ENCODE results near the gene MXD1.
A peak's percentile ranks its signal among the peaks of the same experiment; 100 is the strongest.
"Not testable (repeated sequence)": the region's sequence is repeated elsewhere in the genome, so short reads cannot be mapped to it uniquely, and the experiment has no call there.

The MXD1 gene, protein sequence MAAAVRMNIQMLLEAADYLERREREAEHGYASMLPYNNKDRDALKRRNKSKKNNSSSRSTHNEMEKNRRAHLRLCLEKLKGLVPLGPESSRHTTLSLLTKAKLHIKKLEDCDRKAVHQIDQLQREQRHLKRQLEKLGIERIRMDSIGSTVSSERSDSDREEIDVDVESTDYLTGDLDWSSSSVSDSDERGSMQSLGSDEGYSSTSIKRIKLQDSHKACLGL

DNA sequence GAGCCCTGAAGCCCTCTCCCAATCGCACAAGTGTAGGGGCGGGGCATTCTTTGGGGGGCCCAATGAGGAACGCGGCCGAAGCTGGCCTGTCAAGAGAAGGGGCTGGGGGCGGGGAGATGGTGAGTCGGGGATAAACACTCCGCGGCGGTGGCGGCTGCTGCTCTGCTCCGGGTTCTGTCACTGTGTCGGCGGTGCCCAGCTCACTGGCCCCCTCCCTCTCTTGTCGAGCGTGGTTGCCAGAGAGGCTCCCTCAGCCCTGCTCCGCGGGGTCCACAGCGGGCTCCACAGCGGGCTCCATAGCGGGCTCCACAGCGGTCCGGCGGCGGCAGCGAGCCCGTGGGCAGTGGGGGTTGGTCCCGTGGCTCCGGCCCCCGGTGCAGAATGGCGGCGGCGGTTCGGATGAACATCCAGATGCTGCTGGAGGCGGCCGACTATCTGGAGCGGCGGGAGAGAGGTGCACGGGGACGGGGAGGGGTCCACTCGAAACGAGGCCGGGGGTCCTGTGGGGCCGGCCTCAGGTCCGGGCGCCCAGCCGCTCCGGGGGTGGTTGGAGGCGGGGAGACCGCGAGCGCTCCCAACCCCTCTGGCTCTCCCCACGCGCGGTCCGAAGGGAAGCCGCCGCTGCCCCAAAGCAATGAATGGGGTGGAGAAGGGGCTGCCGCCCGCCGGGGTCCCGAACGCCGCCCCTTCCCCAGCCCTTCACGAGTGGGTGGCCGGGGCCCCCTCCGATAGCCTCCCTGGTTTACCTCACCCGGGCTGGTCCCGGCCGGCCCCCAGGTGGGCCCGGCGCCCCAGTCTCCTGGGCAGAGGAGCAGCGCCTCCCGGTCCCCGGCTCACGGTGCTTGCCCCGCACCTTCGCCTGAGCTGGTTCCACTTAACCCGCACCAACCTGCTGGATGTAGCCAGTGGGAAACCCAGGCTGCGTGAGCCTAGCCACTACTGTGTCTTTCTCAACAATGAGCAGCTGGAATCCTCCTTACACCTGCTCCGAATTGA is at the start of gene MXD1:
Gene MXD1, plus strand, starts transcription at position 160 of the 996 bp plus-strand sequence. Its CDS starts 222 bp downstream, at position 382.
- no peak for DNase-seq

DNA sequence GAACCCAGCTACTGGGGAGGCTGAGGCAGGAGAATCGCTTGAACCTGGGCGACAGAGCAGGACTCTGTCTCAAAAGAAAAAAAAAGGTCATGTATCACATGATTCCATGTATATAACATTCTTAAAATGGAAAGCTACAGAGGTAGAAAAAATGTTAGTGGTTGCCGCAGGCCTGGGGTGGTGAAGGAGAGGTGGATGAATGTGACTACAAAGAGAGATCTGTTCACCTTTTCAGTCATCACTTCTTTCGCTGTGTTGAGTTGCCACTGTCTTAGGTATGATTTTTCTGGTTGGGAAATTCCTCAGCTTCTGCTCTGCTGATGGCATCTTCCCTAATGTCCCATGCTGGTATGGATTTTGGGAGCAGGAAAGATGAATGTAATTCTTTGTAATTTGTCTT is 26.5 kb upstream of the MXD1 start:
- no peak for DNase-seq

DNA sequence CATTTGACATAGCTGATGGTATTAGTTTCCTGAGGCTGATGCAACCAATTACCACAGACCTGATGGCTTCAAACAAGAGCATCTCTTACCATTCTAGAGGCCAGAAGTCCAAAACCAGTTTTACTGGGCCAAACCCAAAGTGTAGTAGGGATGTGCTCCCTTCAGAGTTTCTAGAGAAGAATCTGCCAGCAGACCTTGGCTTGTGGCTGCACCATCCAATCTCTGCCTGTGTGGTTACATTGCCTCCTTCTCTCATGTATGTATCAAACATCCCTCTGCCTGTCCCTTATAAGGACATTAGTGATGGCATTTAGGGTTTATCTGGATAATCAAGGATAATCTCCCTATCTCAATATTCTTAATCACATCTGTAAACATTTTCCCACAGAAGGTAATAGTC is 25.6 kb upstream of the MXD1 start:
- no peak for DNase-seq

DNA sequence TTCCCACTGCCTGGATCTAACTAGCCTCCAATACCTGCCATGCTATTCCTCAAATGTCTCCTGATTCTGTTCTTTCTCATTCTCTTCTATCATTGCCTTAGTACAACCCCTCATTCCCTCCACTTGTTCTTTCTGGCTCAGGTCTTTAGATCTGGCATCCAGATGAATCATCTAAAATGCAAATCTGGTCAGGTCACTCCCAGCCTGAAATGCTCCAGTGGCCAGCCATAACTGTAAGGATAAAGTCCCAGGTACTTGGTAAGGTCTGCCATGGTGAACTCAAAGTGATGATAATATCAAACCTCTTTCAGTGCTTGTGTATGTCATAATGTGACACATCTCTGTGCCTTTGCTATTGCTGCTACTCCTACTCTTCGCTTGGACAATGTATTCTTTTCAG is 24.0 kb upstream of the MXD1 start:
- no peak for DNase-seq

DNA sequence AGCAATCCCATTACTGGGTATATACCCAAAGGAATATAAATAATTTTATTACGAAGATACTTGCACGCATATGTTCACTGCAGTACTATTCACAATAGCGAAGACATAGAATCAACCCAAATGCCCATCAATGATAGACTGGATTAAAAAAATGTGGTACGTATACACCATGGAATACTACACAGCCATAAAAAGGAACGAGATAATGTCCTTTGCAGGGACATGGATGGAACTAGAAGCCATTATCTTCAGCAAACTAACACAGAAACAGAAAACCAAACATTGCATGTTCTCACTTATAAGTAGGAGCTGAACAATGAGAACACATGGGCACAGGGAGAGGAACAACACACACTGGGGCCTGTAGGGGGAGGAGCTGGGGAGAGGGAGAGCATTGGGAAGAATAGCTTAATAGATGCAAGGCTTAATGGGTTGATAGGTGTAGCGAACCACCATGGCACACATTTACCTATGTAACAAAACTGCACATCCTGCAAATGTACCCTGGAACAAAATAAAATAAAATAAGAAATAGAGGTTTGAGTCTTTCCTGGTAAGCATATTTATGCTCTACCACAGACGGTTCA is 22.0 kb upstream of the MXD1 start:
- not testable (repeated sequence) for DNase-seq

DNA sequence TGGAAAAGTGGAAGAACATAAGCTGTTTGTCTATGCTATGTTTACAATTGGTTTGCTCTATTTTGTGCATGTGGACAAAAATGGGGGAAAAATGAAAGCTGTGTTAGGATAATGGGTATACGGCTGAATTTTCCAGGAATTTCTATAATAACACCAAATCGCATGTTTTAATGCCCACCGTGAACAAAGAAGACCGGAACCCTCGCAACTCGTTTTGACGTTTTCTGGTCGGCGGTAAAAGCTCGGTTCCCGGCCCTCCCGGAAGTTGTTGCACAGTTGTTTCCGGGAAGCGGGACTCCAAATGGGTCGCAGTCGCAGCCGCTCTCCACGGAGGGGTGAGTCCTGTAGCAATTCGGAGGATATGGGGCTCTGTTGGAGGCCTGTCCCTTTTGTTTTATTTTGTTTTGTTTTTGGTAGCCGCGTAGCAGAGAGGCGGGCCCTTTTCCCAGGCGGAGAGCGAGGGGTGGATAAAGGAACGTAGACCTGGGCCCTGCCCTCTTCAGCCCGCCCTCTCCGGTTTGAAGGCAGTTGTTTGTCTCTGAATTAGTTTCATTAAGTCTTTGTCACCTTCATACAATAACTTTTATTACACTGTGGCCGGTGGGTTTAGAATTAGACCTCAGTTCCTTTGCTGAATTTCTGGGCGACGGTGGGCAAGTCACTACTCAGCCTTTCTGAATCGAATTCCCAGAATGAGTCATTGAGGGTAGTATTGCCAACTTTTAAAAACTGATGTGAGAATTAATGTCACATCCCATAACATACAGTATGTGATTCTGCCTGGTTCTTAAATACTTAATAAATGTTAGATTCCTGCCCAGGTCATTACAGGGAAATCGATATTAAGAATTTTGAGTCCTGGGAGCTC is 21.0 kb upstream of the MXD1 start, which contains the start of gene SNRNP27:
Gene SNRNP27, plus strand, starts transcription at position 273 of the 868 bp plus-strand sequence. Its CDS starts 29 bp downstream, at position 302.
- DNase-seq: peak; percentile 85

DNA sequence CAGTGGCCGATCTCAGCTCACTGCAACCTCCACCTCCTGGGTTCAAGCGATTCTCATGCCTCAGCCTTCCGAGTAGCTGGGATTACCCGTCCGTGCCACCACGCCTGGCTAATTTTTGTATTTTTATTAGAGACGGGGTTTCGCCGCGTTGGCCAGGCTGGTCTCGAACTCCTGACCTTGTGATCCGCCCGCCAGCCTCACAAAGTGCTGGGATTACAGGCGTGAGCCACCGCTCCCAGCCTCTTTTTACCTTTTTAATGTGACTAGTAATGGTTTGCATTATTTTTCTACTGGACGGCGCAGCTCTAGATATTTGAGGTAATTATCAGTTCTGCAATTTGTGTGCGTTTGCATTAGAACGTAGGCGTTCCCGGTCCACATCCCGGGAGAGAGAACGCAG is 20.2 kb upstream of the MXD1 start:
- not testable (repeated sequence) for DNase-seq

DNA sequence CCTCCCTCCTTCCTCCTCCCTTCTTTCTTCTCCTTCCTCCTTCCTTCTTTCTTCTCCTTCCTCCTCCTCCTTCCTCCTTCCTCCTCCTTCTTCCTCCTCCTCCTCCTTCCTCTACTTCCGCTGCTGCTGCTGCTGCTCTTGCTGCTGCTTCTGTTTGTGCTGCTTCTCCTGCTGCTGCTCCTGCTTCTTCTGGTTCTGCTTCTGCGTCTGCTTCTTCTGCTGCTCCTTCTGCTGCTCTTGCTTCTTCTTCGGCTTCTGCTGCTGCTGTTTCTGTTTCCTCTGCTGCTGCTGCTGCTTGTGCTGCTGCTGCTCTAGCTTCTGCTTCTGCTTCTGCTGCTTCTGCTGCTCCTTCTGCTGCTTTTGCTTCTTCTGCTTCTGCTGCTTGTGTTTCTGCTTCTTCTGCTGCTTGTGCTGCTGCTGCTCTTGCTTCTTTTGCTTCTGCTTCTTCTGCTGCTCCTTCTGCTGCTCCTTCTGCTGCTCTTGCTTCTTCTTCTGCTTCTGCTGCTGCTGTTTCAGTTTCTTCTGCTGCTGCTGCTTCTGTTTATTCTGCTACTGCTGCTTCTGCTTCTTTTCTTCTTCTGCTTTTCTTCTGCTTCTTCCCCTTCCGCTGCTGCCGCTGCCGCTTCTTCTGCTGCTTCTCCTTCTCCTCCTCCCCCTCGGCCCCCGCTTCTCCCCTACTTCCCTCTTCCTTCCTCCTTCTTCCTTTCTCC is 12.5 kb upstream of the MXD1 start:
- DNase-seq: no peak

DNA sequence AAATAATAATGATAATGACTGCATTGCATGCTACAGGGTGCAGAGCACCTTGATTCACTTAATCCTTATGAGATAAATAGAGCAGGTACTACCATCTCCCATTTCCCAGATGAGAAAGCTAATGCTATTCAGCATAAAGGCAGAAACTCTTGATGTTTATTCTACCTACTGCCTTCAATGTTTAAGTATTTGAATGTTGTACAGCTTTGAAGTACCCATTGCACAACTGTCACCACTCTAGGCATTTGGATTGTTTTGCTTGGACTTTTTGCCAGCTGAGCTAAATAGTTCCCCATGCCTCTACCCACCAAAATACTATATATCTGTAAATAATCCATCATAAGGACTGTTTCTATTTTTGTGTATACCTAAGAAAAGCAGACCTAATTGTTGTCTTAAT is 7.7 kb upstream of the MXD1 start:
- DNase-seq: no peak

DNA sequence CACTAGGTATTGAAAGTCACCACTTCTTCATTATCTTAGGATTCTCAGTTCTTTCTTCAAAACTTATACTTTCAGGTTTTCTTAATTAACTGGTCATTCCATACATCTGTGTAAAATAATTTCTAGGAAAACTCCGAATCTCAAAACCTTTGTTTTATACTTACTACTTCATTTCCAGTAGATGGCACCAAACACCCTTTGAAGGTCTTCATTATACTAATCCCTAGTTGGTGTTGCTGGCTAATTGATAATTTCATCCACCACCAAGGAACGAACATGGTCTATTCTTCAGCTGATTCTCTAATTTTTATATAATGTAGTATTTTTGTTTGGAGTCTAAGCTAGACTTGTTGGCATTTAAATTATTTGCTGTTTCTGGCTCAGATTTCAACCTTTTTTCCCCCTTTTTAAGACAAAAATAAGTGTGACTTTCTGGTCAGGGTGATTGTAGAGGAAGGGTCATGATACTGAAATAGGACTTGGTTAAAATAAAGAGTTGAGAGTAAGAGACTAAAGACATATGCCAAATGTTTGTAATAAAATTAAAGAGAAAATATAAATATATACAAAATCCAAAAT is 2.8 kb upstream of the MXD1 start:
- DNase-seq: no peak

DNA sequence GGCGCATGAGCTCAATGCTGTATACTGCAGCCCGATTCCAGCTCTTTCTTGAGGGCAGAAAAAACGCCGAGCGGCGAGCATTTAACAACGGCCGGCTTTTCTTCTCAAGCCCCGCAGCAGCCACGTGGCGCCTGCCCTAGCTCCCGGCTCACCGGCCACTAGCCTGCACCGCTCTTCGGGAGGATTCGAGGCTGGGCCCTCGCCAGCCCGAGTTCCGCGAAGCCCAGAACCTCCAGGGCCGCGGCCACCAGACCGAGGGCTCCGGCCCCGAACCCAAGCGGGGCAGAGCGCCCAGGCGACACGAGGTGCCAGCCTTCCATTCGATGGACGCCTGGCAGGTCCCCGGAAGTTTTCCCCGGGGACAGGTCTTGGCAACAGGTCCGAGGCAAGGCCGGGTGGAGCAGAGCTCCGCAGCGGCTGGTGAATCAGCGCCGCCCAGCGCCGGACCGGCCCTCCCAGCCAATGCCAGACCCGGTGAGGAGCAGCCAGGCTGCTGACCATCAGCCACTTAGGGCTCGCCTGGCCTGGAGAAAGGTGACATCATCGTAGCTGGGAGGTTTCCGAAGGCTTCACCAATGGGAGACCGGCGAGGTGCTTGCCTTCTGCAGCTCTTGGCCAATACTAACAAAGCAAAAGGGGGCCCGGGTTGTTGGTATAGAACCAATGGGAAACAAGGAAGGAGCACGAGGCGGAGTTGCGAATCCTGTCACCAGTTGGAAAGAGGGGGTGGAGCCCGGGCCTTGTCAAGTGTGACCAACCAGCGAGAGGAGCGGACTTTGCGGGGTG is 552 bp upstream of the MXD1 start:
- peak; percentile 100 for DNase-seq

DNA sequence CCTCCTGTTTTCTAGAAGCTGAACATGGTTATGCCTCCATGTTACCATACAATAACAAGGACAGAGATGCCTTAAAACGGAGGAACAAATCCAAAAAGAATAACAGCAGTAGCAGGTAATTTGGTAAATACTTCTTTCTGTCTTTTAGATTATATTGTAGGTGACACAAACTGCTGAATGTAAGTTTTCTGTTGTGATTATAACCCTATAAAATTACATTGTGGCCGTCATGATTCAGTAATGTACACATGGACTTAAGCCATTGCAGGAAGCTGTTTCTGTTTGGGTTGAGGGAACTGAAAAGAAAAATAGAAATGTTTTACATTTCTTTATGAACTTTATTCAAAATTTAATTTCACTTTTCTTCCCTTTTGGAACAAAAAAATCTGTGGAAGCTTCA is 1.2 kb downstream of the MXD1 start:
- DNase-seq: no peak

DNA sequence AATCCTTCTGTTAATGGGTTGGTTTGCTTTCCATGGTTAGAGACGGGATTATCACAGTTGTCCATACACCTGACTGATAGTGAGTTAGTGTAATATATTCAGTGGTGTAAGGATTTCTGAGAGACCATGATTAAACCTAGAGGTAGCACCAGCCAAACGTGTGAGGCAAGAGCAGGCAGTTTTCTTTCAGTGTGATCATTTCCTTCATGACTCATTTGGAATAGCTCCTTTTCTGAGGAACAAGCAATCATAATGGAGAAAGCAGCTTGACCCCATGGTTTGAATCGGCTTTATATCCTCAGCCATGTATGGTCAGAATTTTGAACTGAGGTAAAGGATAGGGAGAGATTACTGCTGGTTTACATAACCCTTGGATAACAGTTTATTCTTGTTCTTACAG is 2.9 kb downstream of the MXD1 start:
- no peak for DNase-seq

DNA sequence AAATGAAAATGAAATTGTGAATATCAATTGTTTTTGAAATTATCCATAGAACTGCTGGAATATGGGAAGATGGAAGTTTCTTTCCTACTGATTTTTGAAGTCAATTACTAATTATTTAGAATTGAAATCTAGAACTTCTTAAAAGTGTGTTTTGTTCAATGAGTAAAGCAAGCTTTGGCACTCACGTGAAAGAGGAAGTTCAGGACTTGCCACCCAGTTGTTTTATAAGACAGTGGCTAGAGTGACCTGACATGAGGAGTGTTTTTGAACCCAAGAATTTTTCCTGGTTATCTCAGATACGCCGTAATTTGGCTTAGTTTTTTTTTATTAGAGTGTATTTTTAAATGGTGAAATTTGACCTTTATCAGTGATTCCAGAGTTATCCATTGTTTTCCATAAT is 3.5 kb downstream of the MXD1 start:
- DNase-seq: no peak

DNA sequence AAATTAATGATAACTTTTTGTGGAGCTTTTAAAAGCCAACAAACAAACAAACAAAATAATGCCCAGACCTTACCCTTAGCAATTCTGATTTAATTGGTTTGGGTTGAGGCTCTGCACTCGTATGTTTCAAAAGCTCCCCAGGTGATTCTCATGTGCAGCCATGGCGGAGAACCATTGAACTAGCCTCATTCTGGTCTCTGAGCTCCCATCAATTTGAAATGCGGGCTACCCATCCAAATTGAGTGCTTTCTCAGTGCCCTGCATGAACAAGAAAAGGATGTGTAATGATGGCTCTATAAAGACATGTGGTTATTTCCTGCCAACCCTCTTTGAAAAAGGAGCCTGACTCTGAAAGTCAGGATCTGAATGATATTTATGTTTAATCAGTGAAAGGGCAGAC is 8.2 kb downstream of the MXD1 start:
- DNase-seq: no peak

DNA sequence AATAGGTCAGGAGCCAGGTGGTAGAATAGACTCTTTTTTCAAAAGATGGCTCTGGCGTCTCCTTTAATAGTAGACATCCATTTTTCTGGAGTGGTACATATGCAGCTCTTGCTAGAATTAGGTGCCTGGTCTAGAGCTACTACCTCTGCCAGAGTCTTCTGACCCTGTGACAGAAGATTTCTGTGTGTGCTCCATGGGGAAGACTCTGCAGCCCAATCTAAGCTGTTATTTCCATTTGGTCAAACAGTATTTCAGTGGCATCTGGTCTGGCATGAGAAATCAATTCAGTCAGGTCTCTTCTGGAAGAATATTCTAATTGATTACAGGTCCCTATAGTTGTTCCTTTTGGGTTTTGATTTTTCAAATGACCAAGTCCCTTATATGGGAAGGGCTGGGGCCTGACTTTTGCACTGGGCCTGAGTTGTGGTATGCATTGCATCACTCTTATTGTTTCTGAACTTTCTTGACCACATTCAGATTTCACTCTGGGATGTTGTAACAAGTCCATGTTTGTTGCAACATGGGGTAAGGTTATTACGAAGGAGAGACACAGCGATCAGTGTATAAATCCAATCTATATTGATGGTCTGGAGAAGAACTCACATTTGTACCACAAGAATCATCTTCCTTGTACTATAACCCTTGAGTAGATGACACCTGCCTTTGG is 12.1 kb downstream of the MXD1 start:
- DNase-seq: no peak

DNA sequence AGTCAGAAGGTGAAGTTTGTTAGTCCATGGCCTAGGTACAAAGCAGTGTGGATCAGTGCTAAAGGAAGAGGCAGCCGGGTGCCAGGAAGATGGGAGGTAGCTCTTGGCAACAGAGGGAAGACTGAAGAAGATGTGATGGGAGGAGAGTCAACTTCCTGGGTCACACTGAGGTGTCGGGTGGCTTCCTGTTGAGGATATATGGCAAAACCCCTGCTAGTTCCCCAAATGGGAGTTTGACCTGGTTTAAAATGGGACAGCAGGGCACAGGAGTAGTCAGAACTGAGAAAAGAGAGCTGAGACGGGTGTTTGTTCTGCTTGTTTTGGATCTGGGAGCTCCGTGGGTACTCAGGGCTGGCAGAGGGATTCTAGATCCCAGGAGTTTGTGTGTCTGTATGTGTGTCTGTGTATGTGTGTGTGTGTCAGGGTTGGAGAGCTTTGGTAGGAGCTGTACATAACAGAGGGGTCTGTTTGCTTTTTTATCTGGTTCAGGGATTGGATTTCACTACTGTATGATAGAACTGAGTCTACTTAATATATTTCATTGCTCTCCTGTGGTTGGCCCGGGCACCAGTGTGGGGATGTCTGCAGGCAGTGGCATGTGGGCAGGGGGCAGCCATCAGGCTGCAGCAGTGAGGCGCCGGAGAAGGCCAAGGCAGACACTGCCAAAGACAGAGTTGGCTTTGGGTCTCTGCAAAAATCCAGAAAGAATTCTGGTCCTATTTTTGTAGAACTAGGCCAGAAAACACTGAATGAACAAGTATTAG is 17.1 kb downstream of the MXD1 start:
- no peak for DNase-seq

DNA sequence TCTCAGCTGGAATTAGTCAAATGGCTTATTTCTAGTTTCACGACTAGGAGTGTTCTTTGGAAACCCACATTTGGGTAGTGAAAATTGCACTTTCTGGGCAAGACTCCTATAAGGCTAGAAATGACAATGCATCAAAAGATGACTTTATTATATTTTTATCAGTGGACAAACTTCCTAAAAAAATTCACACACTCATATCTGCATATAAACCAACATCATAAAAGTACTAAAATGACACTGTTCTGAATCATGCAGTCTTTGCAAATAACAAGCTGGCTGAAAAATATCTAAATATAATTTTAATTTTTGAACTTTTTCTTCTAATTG is 17.6 kb downstream of the MXD1 start:
- no peak for DNase-seq

DNA sequence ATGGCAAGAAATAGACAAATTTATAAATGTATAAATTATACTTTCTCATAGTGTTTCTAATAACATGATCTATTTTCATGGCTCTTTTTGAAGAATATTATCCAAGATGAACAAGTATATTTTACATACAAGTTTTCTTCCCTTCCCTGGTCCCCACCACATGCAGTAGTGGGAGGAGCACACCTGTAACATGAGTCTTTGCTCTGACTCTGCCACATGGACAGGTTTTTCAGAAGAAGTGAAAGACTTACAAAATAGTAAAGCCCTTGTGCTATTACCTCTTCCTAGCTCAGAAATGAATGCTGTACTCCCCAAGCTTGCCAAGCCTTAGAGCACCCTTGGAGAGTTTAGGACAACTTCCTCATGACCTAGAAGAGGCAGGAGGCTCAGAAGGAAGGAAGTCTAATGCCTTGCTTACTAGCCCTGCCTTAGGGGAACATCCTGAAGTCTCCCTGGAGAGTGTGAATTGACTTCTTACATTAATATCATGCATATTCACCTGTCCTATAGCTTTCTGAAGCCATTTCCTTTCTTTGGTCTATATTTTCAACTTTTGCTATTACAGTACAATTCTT is 18.4 kb downstream of the MXD1 start:
- no peak for DNase-seq
